ENCODE measurements around the gene AFF1. TPM values are rescaled to one million over a fixed set of nuclear protein-coding genes. Genes with fewer than 3 reads are reported as not detected.

The AFF1 gene
- total RNA-seq, 1 experiment from 2014 or later = 93.4 TPM

- TF ChIP-seq CDX4 (CRISPR knock-in tag; IDR thresholded peaks at IDR 0.05; ENCODE audit: borderline replicate concordance) = no peak
Measured at GRCh38 chr4:87026800-87027495, 92.1 kb downstream of the AFF1 start (continued).

GRCh38 chr4:87029356-87029755 is 94.5 kb downstream of the AFF1 start:
- no peak overlapping the region for H3K4me3 Mint-ChIP-seq
- H3K36me3 Mint-ChIP-seq = no peaks in the 10 kb centered on the region
- ChIA-PET CTCF (no interaction called here), POLR2A (no interaction called here)
- ATAC-seq (no peak), DNase-seq (ENCODE audit: low spot score) (no peak)
- no peak for TF ChIP-seq SP1 (CRISPR knock-in tag; conservative IDR thresholded peaks at IDR 0.05)
- no peak for TF ChIP-seq CDX4 (CRISPR knock-in tag; IDR thresholded peaks at IDR 0.05; ENCODE audit: borderline replicate concordance)
- TF ChIP-seq RORB (CRISPR knock-in tag; IDR thresholded peaks at IDR 0.05) = no peak
- TF ChIP-seq E2F1 (CRISPR knock-in tag; IDR thresholded peaks at IDR 0.05) = no peak
- no peak for TF ChIP-seq TP53 (CRISPR knock-in tag; IDR thresholded peaks at IDR 0.05)
- no peak for TF ChIP-seq ZNF425 (CRISPR knock-in tag; conservative IDR thresholded peaks at IDR 0.05)
- TF ChIP-seq E2F5 (CRISPR knock-in tag; IDR thresholded peaks at IDR 0.05) = no peak
- TF ChIP-seq USF2 (CRISPR knock-in tag; IDR thresholded peaks at IDR 0.05) = no peak
- no peak for TF ChIP-seq MLX (CRISPR knock-in tag; IDR thresholded peaks at IDR 0.05)
- TF ChIP-seq HMGA2 (CRISPR knock-in tag; IDR thresholded peaks at IDR 0.05) = no peak
- TF ChIP-seq ERG (CRISPR knock-in tag; IDR thresholded peaks at IDR 0.05) = no peak
- TF ChIP-seq SMAD4 (CRISPR knock-in tag; IDR thresholded peaks at IDR 0.05) = no peak
- no peak for TF ChIP-seq AFF4 (CRISPR knock-in tag; IDR thresholded peaks at IDR 0.05; ENCODE audit: borderline replicate concordance)
- TF ChIP-seq ZBTB43 (CRISPR knock-in tag; IDR thresholded peaks at IDR 0.05) = no peak
- no peak for TF ChIP-seq TEAD4 (CRISPR knock-in tag; IDR thresholded peaks at IDR 0.05)
- no peak for TF ChIP-seq NFYB (CRISPR knock-in tag; conservative IDR thresholded peaks at IDR 0.05; ENCODE audit: low read depth)
- no peak for TF ChIP-seq FOXK1 (CRISPR knock-in tag; IDR thresholded peaks at IDR 0.05)
- no peak for TF ChIP-seq FOXJ3 (CRISPR knock-in tag; IDR thresholded peaks at IDR 0.05; ENCODE audit: borderline replicate concordance)
- peaks cover 33% of the 10 kb centered on the region for H3K4me1 Mint-ChIP-seq
- H3K27me3 Mint-ChIP-seq (ENCODE audit: low read depth) = no peaks in the 10 kb centered on the region
- no peaks in the 10 kb centered on the region for H3K9me3 Mint-ChIP-seq
- no peak overlapping the region for H3K27ac Mint-ChIP-seq

Data from WTC11 (cell line).